Right cardiac atrium (tissue), 5 donors: Measurements from ENCODE around the gene LAMB2. TPM values are rescaled to one million over a fixed set of nuclear protein-coding genes. Genes with fewer than 3 reads are reported as not detected.
A peak's percentile ranks its signal among the peaks of the same experiment; 100 is the strongest.

Experiments
- ATAC-seq, 2 donors: fragments of 200-7000 bp; cut with Tn5 transposase; one replicate each; pipeline versions ENCODE4 v1.8.0 to v1.9.1; 2020; ENCODE audit warnings: moderate library complexity in 2 of 2, mild to moderate bottlenecking in 1 of 2
- DNase-seq, 3 donors: peaks; one replicate each; pipeline ENCODE4 v3.0.0-alpha.2; 2020
- H3K27ac ChIP-seq: one replicate; pipeline ENCODE4 v1.5.1; 2013; ENCODE audit warnings: mild to moderate bottlenecking, low read length, control low read depth, moderate library complexity
- H3K27me3 ChIP-seq: one replicate; pipeline ENCODE4 v1.6.1; 2013; ENCODE audit not compliant: control insufficient read depth, insufficient read depth
- H3K4me1 ChIP-seq: one replicate; pipeline ENCODE4 v1.6.1; 2013; ENCODE audit warnings: low read length; ENCODE audit not compliant: control insufficient read depth, insufficient read depth
- H3K4me3 ChIP-seq: one replicate; pipeline ENCODE4 v1.5.1; 2013; ENCODE audit warnings: low read length, control low read depth
- H3K9me3 ChIP-seq: one replicate; pipeline ENCODE4 v1.6.1; 2013; ENCODE audit warnings: low read length; ENCODE audit not compliant: control insufficient read depth
- WGBS: extraction: QIAGEN DNeasy Blood & Tissue Kit; methylation state at CpG from one replicate; pipeline ENCODE4 v1.1.7; 2013; 5-methylcytosine and 5-hydroxymethylcytosine counted together
- intact Hi-C, 4 donors: fragments of 100-400 bp; cut with DNase I; formaldehyde crosslinking; loops; one replicate each; pipeline versions ENCODE4 v1.11.0 to v1.14.0; 2022 to 2023
- polyA plus RNA-seq: library from polyadenylated mRNA; stranded (reverse); fragments of 200-250 nt; gene quantifications from one replicate; pipeline ENCODE4 v1.2.3, GENCODE V29; 2013
- total RNA-seq, 4 donors: library from RNA; stranded (reverse); fragmentation: NEBNext Ultra II Directional; extraction: Animal tissue kit (Norgen Biotek cat#: 25700); gene quantifications; one replicate each; pipeline ENCODE4 v1.2.1, GENCODE V29; 2021
- donor health status: healthy with polysubstance abuse.
- donor health status: DM: no; HTN: yes; CAD: no.
- donor health status: DM: no; HTN: no; CAD: no.
- donor health status: DM: no; HTN: yes; CAD: no; lungs with severe emphysema.
- donor health status: DM: yes; HTN: yes; CAD: no.

Gene LAMB2
- total and polyA plus RNA-seq, 5 donors = 725 to 914 (median 824) TPM

- Histone ChIP-seq H3K4me3 (peak overlapping the region; percentile 40), H3K9me3 (no peaks in the 10 kb centered on the region), H3K4me1 (peaks cover 13% of the 10 kb centered on the region), H3K27me3 (no peaks in the 10 kb centered on the region), H3K27ac (peak overlapping the region; percentile 24)
- 7% methylated on average over 7 of the region's 7 CpGs for WGBS
- DNase-seq = peak in 1 of 3 donors; percentile 41
- no peak for ATAC-seq
- intact Hi-C loops = loop anchor here in 3 of 4 donors (2.0 to 10.0 kb wide), 4 partner anchors 105 to 283 kb away; partner anchors contain the start of gene C3orf62 (in 3 of the 3)
Observed at GRCh38 chr3:49171775-49172500, 39.1 kb upstream of the LAMB2 start.

- peak; percentile 91 to 94 for ATAC-seq
- Histone ChIP-seq H3K9me3 (no peaks in the 10 kb centered on the region), H3K4me3 (peak within 1 kb of the TSS; percentile 40), H3K4me1 (peaks cover 17% of the 10 kb centered on the region), H3K27ac (peak within 1 kb of the TSS; percentile 71), H3K27me3 (no peaks in the 10 kb centered on the region)
- intact Hi-C loops = loop anchor here in 3 of 4 donors (5.0 to 10.0 kb wide), 3 partner anchors 106 to 284 kb away; partner anchors contain the start of gene C3orf62 (in 2 of the 3)
- DNase-seq = peak; percentile 91 to 96 (median 95)
- WGBS = under 1% methylated on average over 57 of the region's 57 CpGs
Observed at GRCh38 chr3:49171119-49171774, 38.4 kb upstream of the LAMB2 start, which contains the start of gene KLHDC8B. Gene KLHDC8B, plus strand, starts transcription at chr3:49171598. Its CDS starts 1,172 bp downstream, at chr3:49172770.

GRCh38 chr3:49170744-49171118 is 37.9 kb upstream of the LAMB2 start:
- Histone ChIP-seq H3K9me3 (no peaks in the 10 kb centered on the region), H3K27me3 (no peaks in the 10 kb centered on the region), H3K4me3 (peak overlapping the region; percentile 40), H3K4me1 (peaks cover 17% of the 10 kb centered on the region), H3K27ac (peak overlapping the region; percentile 71)
- ATAC-seq = no peak
- WGBS = 3% methylated on average over 1 of the region's 1 CpG
- peak in 1 of 3 donors; percentile 33 for DNase-seq
- intact Hi-C loops = loop anchor here in 3 of 4 donors (5.0 to 10.0 kb wide), 3 partner anchors 107 to 284 kb away; partner anchors contain the start of gene C3orf62 (in 2 of the 3)

GRCh38 chr3:49166752-49167556 is 34.1 kb upstream of the LAMB2 start:
- intact Hi-C loops = no loop called here
- no peak for ATAC-seq
- 89% methylated on average over 6 of the region's 6 CpGs for WGBS

GRCh38 chr3:49165771-49166751 is 33.2 kb upstream of the LAMB2 start, which contains the start of gene CCDC71:
Gene CCDC71, minus strand, starts transcription at chr3:49166331. Its CDS starts 2,123 bp downstream, at chr3:49164208.
- ATAC-seq (peak; percentile 76 to 77), DNase-seq (peak; percentile 86 to 93 (median 92))
- H3K9me3 ChIP-seq = no peaks in the 10 kb centered on the region
- 3% methylated on average over 69 of the region's 69 CpGs for WGBS
- no peaks in the 10 kb centered on the region for H3K27me3 ChIP-seq
- H3K4me1 ChIP-seq = peaks cover 11% of the 10 kb centered on the region
- intact Hi-C loops = no loop called here
- H3K4me3 ChIP-seq = peak within 1 kb of the TSS; percentile 90
- H3K27ac ChIP-seq = peak within 1 kb of the TSS; percentile 92

More at GRCh38 chr3:49166752-49167556, 34.1 kb upstream of the LAMB2 start:
- H3K4me1 ChIP-seq = peaks cover 11% of the 10 kb centered on the region
- DNase-seq = peak in 1 of 3 donors; percentile 38
- peak overlapping the region; percentile 90 for H3K4me3 ChIP-seq
- H3K27me3 ChIP-seq = no peaks in the 10 kb centered on the region
- no peaks in the 10 kb centered on the region for H3K9me3 ChIP-seq
- peak overlapping the region; percentile 92 for H3K27ac ChIP-seq

GRCh38 chr3:49164983-49165720 is 32.3 kb upstream of the LAMB2 start:
- H3K27me3 ChIP-seq = no peaks in the 10 kb centered on the region
- H3K27ac ChIP-seq = no peak overlapping the region
- H3K4me1 ChIP-seq = peaks cover 11% of the 10 kb centered on the region
- peak overlapping the region; percentile 90 for H3K4me3 ChIP-seq
- DNase-seq (peak in 1 of 3 donors; percentile 25), ATAC-seq (no peak)
- H3K9me3 ChIP-seq = no peaks in the 10 kb centered on the region
- intact Hi-C loops = no loop called here
- 34% methylated on average over 6 of the region's 6 CpGs for WGBS

GRCh38 chr3:49163609-49164008 is 30.8 kb upstream of the LAMB2 start:
- Histone ChIP-seq H3K27me3 (no peaks in the 10 kb centered on the region), H3K27ac (no peak overlapping the region), H3K4me1 (peaks cover 11% of the 10 kb centered on the region), H3K9me3 (no peaks in the 10 kb centered on the region), H3K4me3 (no peak overlapping the region)
- DNase-seq (peak in 1 of 3 donors; percentile 40), ATAC-seq (no peak)
- 89% methylated on average over 8 of the region's 8 CpGs for WGBS
- intact Hi-C loops = no loop called here

GRCh38 chr3:49162751-49163419 is 30.0 kb upstream of the LAMB2 start:
- Histone ChIP-seq H3K4me1 (peaks cover 11% of the 10 kb centered on the region), H3K9me3 (no peaks in the 10 kb centered on the region), H3K27ac (no peak overlapping the region), H3K27me3 (no peaks in the 10 kb centered on the region), H3K4me3 (no peak overlapping the region)
- DNase-seq (peak in 1 of 3 donors; percentile 49), ATAC-seq (no peak)
- intact Hi-C loops = no loop called here
- WGBS = 93% methylated on average over 21 of the region's 21 CpGs
